Thoracic aorta (tissue), 2 donors: ENCODE measurements around the gene CPLX3. TPM values are rescaled to one million over a fixed set of nuclear protein-coding genes. Genes with fewer than 3 reads are reported as not detected.
A peak's percentile ranks its signal among the peaks of the same experiment; 100 is the strongest.

ENCODE experiments used
- ATAC-seq: fragments of 150-250 bp; one replicate; pipeline ENCODE4 v1.8.0; 2017; ENCODE audit warnings: low read depth; ENCODE audit not compliant: insufficient number of reproducible peaks, low FRiP score
- DNase-seq: peaks from one replicate; pipeline ENCODE4 v3.0.0-alpha.2; 2020; ENCODE audit warnings: low spot score
- H3K27ac ChIP-seq, 2 donors: fragments of 200-600 bp; sonication (generic); 1 replicate in 1 of 2; 2 replicates in 1 of 2; pipeline ENCODE4 v1.5.1; 2016; ENCODE audit warnings: mild to moderate bottlenecking in 2 of 2, moderate library complexity in 2 of 2
- H3K27me3 ChIP-seq: fragments of 200-600 bp; sonication (generic); replicated peaks from 2 replicates; pipeline ENCODE4 v1.6.0; 2016; ENCODE audit warnings: mild to moderate bottlenecking; ENCODE audit not compliant: insufficient read depth
- H3K36me3 ChIP-seq: fragments of 200-600 bp; sonication (generic); one replicate; pipeline ENCODE4 v1.5.1; 2016
- H3K4me1 ChIP-seq, 2 donors: fragments of 200-600 bp; sonication (generic); 1 replicate in 1 of 2; 2 replicates in 1 of 2; pipeline versions ENCODE4 v1.5.1 to v1.6.0; 2016; ENCODE audit warnings: low read depth in 2 of 2, mild to moderate bottlenecking in 1 of 2; ENCODE audit not compliant: control insufficient read depth in 1 of 2
- H3K4me3 ChIP-seq: fragments of 200-600 bp; sonication (generic); 2 replicates; pipeline ENCODE4 v1.5.1; 2016; ENCODE audit warnings: mild to moderate bottlenecking
- H3K9me3 ChIP-seq: fragments of 200-600 bp; sonication (generic); 2 replicates; pipeline ENCODE4 v1.5.1; 2016
- total RNA-seq, 2 donors: library from RNA; depleted of rRNA; stranded (reverse); fragments of >200 nt; gene quantifications; one replicate each; pipeline versions ENCODE4 v1.1.0 to v1.2.3, GENCODE V29; 2016
- TF ChIP-seq, protein P1 (sequence below): fragments of 200-600 bp; sonication (generic); IDR thresholded peaks from one replicate; pipeline ENCODE4 v1.5.1; 2019; ENCODE audit warnings: antibody characterized with exemption

Gene CPLX3
- total RNA-seq, 2 donors from 2014 or later: not detected

GRCh38 chr15:74833376-74834107 lies 7.1 kb downstream of the CPLX3 start:
- DNase-seq (no peak), ATAC-seq (no peak)
- Histone ChIP-seq H3K4me1 (no peaks in the 10 kb centered on the region), H3K27me3 (no peaks in the 10 kb centered on the region), H3K36me3 (no peaks in the 10 kb centered on the region), H3K27ac (no peak overlapping the region), H3K9me3 (no peaks in the 10 kb centered on the region), H3K4me3 (no peak overlapping the region)
- TF ChIP-seq, protein P1, sequence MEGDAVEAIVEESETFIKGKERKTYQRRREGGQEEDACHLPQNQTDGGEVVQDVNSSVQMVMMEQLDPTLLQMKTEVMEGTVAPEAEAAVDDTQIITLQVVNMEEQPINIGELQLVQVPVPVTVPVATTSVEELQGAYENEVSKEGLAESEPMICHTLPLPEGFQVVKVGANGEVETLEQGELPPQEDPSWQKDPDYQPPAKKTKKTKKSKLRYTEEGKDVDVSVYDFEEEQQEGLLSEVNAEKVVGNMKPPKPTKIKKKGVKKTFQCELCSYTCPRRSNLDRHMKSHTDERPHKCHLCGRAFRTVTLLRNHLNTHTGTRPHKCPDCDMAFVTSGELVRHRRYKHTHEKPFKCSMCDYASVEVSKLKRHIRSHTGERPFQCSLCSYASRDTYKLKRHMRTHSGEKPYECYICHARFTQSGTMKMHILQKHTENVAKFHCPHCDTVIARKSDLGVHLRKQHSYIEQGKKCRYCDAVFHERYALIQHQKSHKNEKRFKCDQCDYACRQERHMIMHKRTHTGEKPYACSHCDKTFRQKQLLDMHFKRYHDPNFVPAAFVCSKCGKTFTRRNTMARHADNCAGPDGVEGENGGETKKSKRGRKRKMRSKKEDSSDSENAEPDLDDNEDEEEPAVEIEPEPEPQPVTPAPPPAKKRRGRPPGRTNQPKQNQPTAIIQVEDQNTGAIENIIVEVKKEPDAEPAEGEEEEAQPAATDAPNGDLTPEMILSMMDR: no peak

GRCh38 chr15:74835312-74835823 lies 8.9 kb downstream of the CPLX3 start:
- Histone ChIP-seq H3K36me3 (no peaks in the 10 kb centered on the region), H3K4me3 (no peak overlapping the region), H3K27ac (no peak overlapping the region), H3K9me3 (no peaks in the 10 kb centered on the region), H3K27me3 (no peaks in the 10 kb centered on the region), H3K4me1 (no peaks in the 10 kb centered on the region)
- ATAC-seq (no peak), DNase-seq (no peak)
- TF ChIP-seq, protein P1: peak; percentile 42

- Histone ChIP-seq H3K4me3 (no peak overlapping the region), H3K27me3 (no peaks in the 10 kb centered on the region), H3K27ac (no peak overlapping the region), H3K36me3 (no peaks in the 10 kb centered on the region), H3K9me3 (no peaks in the 10 kb centered on the region), H3K4me1 (peaks cover 2 to 3% of the 10 kb centered on the region in 2 donors)
- TF ChIP-seq, protein P1: no peak
- DNase-seq (no peak), ATAC-seq (no peak)
These were observed 10.4 kb downstream of the CPLX3 start for GRCh38 chr15:74836846-74837245.

DNA sequence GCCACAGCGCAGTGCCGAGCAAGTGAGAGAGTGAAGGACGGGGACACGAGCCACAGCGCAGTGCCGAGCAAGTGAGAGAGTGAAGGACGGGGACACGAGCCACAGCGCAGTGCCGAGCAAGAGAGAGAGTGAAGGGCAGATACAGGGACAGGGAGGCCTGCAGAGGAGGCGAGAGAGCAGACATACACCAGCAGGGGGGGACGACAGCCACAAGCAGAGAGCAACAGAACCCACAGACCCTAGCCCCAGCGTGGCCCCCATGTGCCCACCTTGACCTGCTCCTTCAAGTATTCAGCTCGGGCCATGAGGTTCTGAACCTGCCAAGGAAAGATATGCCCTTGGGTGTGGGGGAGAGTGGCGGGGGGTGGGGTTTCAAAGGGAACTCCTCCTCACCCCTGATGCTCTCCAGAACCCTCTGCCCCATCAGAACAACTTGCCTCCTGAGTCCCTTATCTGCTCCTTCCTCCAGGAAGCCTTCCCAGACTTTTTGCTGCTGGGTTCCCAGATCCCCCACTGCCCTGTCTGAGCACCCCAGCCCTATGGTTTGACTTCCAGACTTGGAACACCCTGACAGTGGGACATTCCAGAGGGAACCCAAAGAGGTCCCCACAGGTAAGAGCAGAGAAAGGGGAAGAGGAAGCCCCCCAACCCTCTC lies 11.2 kb downstream of the CPLX3 start:
- DNase-seq (no peak), ATAC-seq (no peak)
- Histone ChIP-seq H3K36me3 (no peaks in the 10 kb centered on the region), H3K27ac (no peak overlapping the region), H3K4me1 (peaks cover 7 to 11% of the 10 kb centered on the region in 2 donors), H3K4me3 (no peak overlapping the region), H3K27me3 (no peaks in the 10 kb centered on the region), H3K9me3 (no peaks in the 10 kb centered on the region)
- TF ChIP-seq, protein P1: no peak

- H3K36me3 ChIP-seq: no peaks in the 10 kb centered on the region
These were observed 11.7 kb downstream of the CPLX3 start for GRCh38 chr15:74838137-74838516.

More at GRCh38 chr15:74838137-74838516, 11.7 kb downstream of the CPLX3 start:
- no peak for ATAC-seq
- Histone ChIP-seq H3K27me3 (no peaks in the 10 kb centered on the region), H3K27ac (no peak overlapping the region), H3K4me1 (peaks cover 7 to 11% of the 10 kb centered on the region in 2 donors), H3K4me3 (no peak overlapping the region), H3K9me3 (no peaks in the 10 kb centered on the region)
- no peak for DNase-seq
- TF ChIP-seq, protein P1: no peak
